ENCODE data around the gene TMEM14A.

TMEM14A gene, protein sequence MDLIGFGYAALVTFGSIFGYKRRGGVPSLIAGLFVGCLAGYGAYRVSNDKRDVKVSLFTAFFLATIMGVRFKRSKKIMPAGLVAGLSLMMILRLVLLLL
- long read RNA-seq, donor 1, transcript TMEM14A-201 (5 exons, 992 nt): major isoform, 58 of 64 reads
- long read RNA-seq, donor 1, partial matches to known transcripts: 6 of 64 reads
- long read RNA-seq, donor 1, other reads (novel, unspliced or antisense): 0 of 64 reads
- long read RNA-seq, donor 2, transcript TMEM14A-201 (5 exons, 992 nt): major isoform, 35 of 43 reads
- long read RNA-seq, donor 2, partial matches to known transcripts: 8 of 43 reads
- long read RNA-seq, donor 2, other reads (novel, unspliced or antisense): 0 of 43 reads
- long read RNA-seq, donor 3, transcript TMEM14A-201 (5 exons, 992 nt): major isoform, 18 of 18 reads
- long read RNA-seq, donor 3, partial matches to known transcripts: 0 of 18 reads
- long read RNA-seq, donor 3, other reads (novel, unspliced or antisense): 0 of 18 reads
- long read RNA-seq, donor 4, transcript TMEM14A-201 (5 exons, 992 nt): major isoform, 30 of 37 reads
- long read RNA-seq, donor 4, partial matches to known transcripts: 7 of 37 reads
- long read RNA-seq, donor 4, other reads (novel, unspliced or antisense): 0 of 37 reads
- long read RNA-seq, donor 5, transcript TMEM14A-201 (5 exons, 992 nt): major isoform, 41 of 41 reads
- long read RNA-seq, donor 5, partial matches to known transcripts: 0 of 41 reads
- long read RNA-seq, donor 5, other reads (novel, unspliced or antisense): 0 of 41 reads
- long read RNA-seq, donor 6, transcript TMEM14A-201 (5 exons, 992 nt): major isoform, 31 of 31 reads
- long read RNA-seq, donor 6, partial matches to known transcripts: 0 of 31 reads
- long read RNA-seq, donor 6, other reads (novel, unspliced or antisense): 0 of 31 reads
- long read RNA-seq, donor 7, transcript TMEM14A-201 (5 exons, 992 nt): major isoform, 54 of 63 reads
- long read RNA-seq, donor 7, partial matches to known transcripts: 9 of 63 reads
- long read RNA-seq, donor 7, other reads (novel, unspliced or antisense): 0 of 63 reads
- long read RNA-seq, donor 8, transcript TMEM14A-201 (5 exons, 992 nt): major isoform, 41 of 41 reads
- long read RNA-seq, donor 8, partial matches to known transcripts: 0 of 41 reads
- long read RNA-seq, donor 8, other reads (novel, unspliced or antisense): 0 of 41 reads

DNA sequence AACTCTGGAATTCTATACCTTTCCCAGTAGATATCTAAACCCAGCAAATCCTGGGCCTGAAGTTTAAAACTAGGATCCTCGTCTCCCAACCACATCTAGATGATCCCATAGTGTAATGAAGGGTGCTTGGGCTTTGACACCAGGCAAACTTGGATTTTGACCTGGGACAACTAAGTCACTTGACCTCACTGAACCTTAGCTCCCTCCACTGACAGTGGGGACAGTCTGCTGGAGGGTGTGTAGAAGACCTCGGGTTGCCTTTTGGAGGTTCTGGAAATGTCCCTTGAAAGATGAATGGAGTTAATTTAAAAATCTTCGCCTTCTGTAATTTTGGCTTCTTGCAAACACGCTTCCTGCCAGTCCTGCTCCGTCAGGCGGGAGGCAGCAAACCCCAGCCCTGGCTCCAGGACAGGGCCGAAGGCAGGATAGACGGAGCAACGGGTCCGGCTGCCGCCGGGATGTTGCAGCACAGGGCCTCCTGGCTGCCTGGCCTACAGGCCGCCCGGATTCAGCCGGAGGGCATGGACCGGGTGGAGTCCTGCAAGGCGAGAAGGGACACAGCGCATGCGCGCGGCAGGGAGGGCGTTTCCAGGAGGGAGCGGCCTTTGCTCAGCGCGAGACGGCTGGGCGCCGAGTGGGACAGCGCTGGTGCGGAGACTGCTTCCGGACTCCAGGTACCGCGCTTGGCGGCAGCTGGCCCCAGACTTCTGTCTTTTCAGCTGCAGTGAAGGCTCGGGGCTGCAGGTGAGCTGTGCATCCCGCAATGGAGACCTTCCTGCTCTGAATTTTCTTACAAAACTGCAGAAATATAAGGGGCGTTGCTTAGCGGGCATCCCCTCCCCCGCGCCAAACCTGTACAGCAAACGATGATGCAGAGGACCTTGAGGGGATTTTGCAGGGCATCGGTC lies at the start of gene TMEM14A:
TSS of gene TMEM14A (plus strand) at position 612 of the 908 bp plus-strand sequence. CDS start 5,990 bp downstream, outside the sequence.
- peak; percentile 88 for DNase-seq

DNA sequence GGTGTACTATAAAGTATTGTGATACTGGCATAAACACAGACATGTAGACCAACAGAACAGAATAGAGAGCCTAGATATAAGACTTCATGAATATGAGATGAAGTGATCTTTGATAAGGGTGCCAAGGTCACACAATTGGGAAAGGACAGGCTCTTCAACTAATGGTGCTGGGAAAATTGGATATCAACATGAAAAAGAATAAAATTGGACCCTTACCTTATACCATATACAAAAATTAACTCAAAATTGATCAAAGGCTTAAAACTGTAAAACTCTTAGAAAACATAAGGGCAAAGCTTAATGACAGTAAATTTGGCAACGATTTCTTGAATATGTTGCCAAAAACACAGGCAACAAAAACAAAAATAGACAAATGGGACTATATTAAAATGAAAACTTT lies 49.3 kb upstream of the TMEM14A start:
- DNase-seq: no peak

DNA sequence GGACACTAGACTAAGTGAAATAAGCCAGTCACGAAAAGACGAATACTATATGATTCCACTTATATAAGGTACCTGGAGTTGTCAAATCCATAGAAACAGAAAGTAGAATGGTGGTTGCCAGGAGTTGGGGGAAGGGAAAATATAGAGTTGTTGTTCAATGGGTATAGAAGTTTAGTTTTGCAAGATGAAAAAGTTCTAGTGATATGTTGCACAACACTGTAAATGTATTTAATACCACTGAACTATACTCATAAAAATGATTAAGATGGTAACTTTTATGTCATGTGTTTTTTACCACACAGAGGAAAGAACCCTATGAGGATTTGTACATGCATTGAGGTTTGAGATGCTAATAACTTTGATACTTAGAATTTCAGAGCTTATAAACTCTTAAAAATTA lies 48.1 kb upstream of the TMEM14A start:
- no peak for DNase-seq

DNA sequence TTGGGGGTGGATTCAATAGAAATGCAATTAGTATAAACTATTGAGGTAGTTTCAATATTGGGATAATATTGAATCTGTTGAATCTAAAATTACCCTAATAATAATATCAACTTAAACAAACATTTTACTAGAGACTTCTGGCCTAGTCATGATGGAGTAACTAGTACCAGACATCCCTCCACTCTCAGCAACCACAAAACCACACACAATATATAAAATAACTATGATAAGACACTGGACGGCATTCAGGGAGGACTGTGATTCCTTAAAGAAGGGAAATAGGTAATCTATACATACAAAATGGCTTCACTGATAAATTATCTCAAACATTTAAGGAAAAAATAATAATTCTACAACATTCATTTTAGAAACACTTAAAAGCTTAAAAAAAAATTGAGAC lies 38.9 kb upstream of the TMEM14A start:
- DNase-seq: no peak

DNA sequence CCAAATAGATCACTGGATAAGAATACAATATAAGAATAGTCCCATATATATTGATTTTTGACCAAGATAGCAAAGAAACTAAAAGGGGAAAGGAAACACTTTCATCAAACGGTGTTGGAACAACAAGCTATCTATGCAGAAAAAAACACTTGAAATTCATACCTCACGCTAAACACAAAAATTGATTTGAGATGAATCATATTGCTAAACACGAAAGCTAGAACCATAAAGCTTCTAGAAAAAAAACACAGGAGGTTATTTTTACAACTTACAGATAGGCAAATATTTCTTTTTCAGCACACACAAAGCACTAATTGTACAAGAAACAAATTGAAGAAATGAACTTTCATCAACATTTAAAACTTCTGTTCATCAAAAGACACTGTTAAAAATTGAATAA lies 36.7 kb upstream of the TMEM14A start:
- no peak for DNase-seq

GRCh38 chr6:52635049-52635577 lies 35.8 kb upstream of the TMEM14A start:
- no peak for DNase-seq

DNA sequence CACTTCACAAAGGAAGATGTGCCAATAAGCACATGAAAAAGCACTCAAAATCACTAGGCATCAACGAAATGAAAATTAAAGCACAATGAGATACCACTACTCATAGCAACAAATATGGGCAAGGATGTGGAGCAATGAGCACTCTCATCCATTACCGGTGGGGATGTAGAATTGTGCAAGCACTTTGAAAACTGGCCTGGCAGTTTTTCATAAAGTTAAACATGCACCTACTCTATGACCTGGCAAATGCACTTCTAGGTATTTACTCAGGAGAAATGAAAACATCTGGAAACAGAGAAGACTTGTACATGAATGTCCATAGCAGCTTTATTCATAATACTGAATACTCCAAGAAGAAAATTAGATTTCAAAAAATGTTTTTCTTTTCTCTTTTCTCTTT lies 34.1 kb upstream of the TMEM14A start:
- DNase-seq: no peak

- DNase-seq: no peak
Observed at GRCh38 chr6:52639493-52639892, 31.4 kb upstream of the TMEM14A start.

GRCh38 chr6:52640170-52640569 lies 30.7 kb upstream of the TMEM14A start:
- no peak for DNase-seq

DNA sequence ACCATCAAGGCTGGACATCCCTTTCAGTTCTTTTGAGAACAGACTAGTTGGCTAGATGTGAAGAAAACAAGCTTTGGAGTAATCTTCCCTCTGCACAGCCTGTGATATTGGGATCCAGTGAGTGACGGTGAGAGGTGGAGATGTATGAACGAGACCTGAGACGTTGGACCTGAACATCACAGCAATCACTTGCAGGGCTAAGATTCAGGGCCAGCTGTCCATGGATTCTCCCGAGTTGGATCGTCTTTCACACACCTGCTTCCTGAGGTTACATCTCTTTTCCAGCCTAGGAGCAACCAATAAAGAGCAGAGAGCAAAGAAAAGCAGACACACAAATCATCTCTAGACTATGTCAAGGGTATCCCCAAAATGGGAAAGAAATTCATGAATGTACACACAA lies 30.0 kb upstream of the TMEM14A start:
- no peak for DNase-seq

DNA sequence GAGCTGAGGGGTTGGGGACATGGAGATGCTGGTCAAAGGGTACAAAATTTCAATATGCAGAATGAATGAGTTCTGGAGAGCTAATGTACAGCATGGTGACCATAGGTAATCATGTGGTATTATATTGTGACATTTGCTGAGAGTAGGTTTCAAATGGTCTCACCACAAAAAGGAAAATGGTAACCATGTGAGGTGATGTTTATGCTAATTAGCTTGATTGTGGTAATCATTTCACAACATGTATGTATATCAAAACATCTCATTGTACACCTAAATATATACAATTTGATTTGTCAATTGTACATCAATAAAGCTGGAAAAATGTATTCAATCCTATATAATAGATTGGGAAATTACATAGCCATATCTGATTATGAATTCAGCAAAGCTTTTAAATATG lies 29.5 kb upstream of the TMEM14A start:
- no peak for DNase-seq

DNA sequence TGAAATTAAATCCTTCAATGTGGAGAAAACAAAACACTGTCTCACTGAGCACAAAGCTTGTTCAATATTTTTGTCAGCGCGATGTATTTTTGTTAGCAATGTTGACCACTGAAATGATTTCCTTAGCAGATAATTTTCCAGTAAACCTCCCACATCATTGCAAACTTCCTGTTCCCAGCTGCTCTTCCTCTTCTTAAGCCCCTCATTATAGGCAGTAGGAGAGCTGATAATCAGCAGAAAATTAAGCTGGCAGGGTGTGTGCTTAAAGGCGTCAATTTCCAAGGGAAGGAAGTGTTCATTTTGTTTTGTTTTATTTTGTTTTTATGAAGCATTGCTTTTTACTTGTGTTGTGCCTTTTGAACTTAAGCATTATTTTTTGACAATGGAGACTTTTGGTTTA lies 29.1 kb upstream of the TMEM14A start:
- DNase-seq: no peak

GRCh38 chr6:52642368-52642767 lies 28.5 kb upstream of the TMEM14A start:
- DNase-seq: no peak

DNA sequence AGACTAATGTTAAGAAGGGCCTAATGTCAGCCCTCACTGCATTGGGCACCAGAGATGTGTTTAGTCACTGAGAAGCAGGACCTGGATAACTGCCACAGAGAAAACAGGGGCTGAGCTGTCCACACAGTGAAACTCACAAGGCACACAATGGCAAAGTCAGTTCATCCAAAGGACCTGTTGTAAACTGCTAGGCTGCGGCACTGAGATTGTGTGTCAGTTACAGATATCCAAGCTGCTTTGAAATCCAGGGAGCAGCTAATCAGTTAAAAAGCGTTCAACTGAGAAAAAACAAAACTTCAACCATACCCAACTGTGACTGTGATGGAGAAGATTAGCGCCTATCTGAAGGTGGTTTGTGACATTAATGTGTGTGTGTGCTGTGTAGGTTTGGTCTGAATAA lies 27.8 kb upstream of the TMEM14A start:
- no peak for DNase-seq

- DNase-seq: no peak
Observed at GRCh38 chr6:52644253-52644652, 26.7 kb upstream of the TMEM14A start.

DNA sequence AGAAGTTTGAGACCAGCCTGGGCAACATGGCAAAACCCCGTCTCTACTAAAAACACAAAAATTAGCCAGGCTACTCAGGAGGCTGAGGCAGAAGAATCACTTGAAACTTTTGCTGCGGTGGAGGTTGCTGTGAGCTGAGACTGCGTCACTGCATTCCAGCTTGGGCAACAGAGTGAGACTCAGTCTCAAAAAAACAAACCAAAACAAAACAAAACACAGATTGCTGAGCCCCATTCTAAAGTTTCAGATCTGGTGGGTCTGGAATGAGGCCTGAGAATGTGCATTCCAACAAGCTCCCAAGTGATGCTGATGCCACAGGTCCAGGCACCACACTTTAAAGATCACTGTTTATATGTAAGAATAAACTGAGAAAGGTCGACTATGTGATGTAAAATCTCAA lies 24.9 kb upstream of the TMEM14A start:
- no peak for DNase-seq

DNA sequence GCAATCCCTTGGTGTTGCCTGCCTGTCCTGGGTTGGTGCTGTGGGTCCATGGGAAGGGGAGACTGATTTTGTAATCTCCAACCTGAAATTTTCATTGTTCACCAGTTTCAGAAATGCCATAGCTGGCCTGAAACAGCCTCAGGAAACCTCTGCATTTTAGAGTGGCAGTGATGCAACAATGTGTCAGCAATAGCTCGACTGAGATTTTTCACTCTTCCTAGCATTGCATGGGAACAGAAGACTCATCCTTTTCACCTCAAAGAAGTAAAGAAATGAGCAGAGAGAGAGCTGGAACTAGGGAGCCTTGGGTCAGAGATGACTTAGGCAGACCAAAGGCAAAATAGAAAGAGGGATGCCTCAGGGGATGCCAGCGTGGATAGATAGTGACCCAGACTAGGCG lies 23.7 kb upstream of the TMEM14A start:
- no peak for DNase-seq

DNA sequence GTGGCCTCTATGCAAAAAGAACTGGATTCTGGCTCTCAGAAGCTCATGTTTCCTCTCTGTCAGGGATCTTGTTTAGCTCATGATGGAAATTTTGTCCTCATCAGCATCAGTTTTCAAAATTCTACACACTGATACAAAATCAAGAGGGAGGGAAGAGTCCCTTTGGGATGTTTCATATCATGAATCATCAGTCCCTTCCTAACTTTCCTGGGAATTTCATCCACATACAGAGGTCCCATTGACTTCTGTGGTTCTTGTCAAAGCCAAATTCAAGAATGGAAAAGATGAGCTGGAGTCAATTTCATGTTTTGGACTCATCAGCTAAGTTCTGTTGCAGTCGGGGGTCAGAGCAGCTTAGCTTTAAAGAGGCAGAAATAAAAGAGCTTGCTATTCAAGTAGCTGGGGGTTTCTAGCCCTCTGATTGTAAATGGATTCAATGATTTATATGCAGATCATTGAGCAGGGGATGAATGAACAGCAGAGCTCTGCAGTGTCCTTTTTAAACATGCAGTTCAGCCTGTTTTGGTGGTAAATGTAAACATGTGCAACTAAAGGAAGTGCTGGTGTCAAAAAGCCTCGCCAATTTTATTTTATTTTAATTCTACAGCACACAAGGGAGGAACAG lies 21.3 kb upstream of the TMEM14A start:
- DNase-seq: no peak

DNA sequence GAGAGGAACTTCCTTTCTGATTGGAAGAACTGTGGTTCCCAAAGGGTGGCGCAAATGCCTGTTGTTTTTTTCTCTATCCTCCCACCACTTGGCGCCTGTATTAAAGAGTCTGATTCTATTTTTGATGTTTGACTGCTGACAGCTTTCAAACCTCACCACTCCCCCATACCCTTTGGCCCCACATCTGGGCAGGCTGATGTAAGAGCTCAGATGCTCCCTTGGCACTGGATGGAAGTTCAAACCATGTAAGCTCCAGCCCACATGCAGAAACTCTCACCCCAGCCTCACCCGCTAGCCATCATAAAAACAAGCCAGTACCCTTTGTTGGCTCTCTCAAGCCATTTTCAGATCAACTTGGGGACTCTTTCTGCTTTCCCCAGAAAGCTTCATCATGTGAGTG lies 20.0 kb upstream of the TMEM14A start:
- no peak for DNase-seq

DNA sequence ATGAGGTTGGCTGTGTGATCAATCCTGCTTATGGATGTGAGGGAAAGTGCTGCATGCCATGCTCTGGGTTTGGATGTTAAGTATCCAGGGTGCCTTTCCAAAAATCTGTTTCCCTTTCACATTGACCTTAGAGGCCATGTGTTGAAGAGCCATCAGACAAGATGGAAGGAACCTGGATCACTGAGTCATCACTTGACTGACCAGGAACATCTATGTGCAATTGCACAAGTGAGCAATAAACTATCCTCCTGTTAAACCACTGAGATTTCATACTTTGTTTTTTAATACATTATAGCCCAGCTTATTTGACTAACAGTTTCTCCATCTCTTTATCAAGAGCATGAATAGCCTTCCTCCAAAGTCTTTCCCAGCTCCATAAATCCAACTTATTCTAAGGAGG lies 17.8 kb upstream of the TMEM14A start:
- DNase-seq: no peak

- DNase-seq: no peak
Observed at GRCh38 chr6:52654007-52654406, 16.9 kb upstream of the TMEM14A start.
